Neural cell (in vitro differentiated cells): Measurements from ENCODE around the gene SMAD2. TPM values are rescaled to one million over a fixed set of nuclear protein-coding genes. Genes with fewer than 3 reads are reported as not detected.

Experiments
- H2AFZ ChIP-seq: fragments of 200-600, 300-800 bp; sonication (generic), shearing (Covaris generic); 2 replicates; pipeline ENCODE4 v1.6.0; 2014; ENCODE audit warnings: low read depth, mild to moderate bottlenecking, antibody characterized with exemption, low read length, moderate library complexity
- H3F3A ChIP-seq: fragments of 200-600 bp; shearing (Covaris generic); 2 replicates; pipeline ENCODE4 v1.6.1; 2016; ENCODE audit warnings: mild to moderate bottlenecking, moderate library complexity, mixed read lengths, antibody characterized with exemption, low read length; ENCODE audit not compliant: insufficient read depth, poor library complexity, severe bottlenecking
- H3K27ac ChIP-seq: fragments of 200-600, 300-800 bp; sonication (generic), shearing (Covaris generic); 2 replicates; pipeline ENCODE4 v1.5.1; 2014; ENCODE audit warnings: mild to moderate bottlenecking, low read length, moderate library complexity
- H3K27me3 ChIP-seq: fragments of 300-800, 200-600 bp; sonication (generic), shearing (Covaris generic); 2 replicates; pipeline ENCODE4 v1.6.0; 2014; ENCODE audit warnings: mild to moderate bottlenecking, low read depth, low read length, moderate library complexity; ENCODE audit not compliant: insufficient read depth
- H3K36me3 ChIP-seq: fragments of 300-800, 200-600 bp; sonication (generic), shearing (Covaris generic); 2 replicates; pipeline ENCODE4 v1.5.1; 2014; ENCODE audit warnings: mild to moderate bottlenecking, antibody characterized with exemption, low read length, moderate library complexity; ENCODE audit not compliant: insufficient read depth
- H3K4me2 ChIP-seq: fragments of 300-800, 200-600 bp; sonication (generic), shearing (Covaris generic); 2 replicates; pipeline ENCODE4 v1.6.0; 2014; ENCODE audit warnings: mild to moderate bottlenecking, low read length
- H3K4me3 ChIP-seq: fragments of 300-800, 200-600 bp; sonication (generic), shearing (Covaris generic); 2 replicates; pipeline ENCODE4 v1.5.1; 2014; ENCODE audit warnings: mild to moderate bottlenecking, low read length, moderate library complexity
- H3K79me2 ChIP-seq: fragments of 200-600 bp; shearing (Covaris generic); replicated peaks from 2 replicates; pipeline ENCODE4 v1.6.0; 2014; ENCODE audit warnings: mild to moderate bottlenecking, low read length, moderate library complexity; ENCODE audit not compliant: insufficient read depth
- H3K9ac ChIP-seq: fragments of 300-800, 200-600 bp; sonication (generic), shearing (Covaris generic); 2 replicates; pipeline ENCODE4 v1.6.1; 2016; ENCODE audit warnings: mild to moderate bottlenecking, low read length, mixed read lengths
- H3K9me2 ChIP-seq: fragments of 200-600 bp; shearing (Covaris generic); 2 replicates; pipeline ENCODE4 v1.6.1; 2016; ENCODE audit warnings: mild to moderate bottlenecking, low read length, mixed read lengths; ENCODE audit not compliant: insufficient read depth
- H3K9me3 ChIP-seq: fragments of 200-600, 300-800 bp; sonication (generic), shearing (Covaris generic); 2 replicates; pipeline ENCODE4 v1.6.1; 2016; ENCODE audit warnings: mild to moderate bottlenecking, mixed run types, low read length, moderate library complexity, mixed read lengths
- H4K20me1 ChIP-seq: fragments of 200-600 bp; shearing (Covaris generic); 2 replicates; pipeline ENCODE4 v1.6.1; 2016; ENCODE audit warnings: mild to moderate bottlenecking, mixed run types; ENCODE audit not compliant: insufficient read depth
- EP300 ChIP-seq: fragments of 450-650 bp; conservative IDR thresholded peaks from 2 replicates; pipeline ENCODE4 v1.6.1; 2014; ENCODE audit warnings: antibody characterized with exemption, mild to moderate bottlenecking, moderate library complexity; ENCODE audit not compliant: poor library complexity, severe bottlenecking
- EZH2 ChIP-seq: fragments of 200-600, 300-800 bp; shearing (Covaris generic), sonication (generic); IDR thresholded peaks from 2 replicates; pipeline ENCODE4 v1.6.1; 2014; ENCODE audit warnings: antibody characterized with exemption, low read length, borderline replicate concordance, mild to moderate bottlenecking; ENCODE audit not compliant: insufficient read depth, poor library complexity, severe bottlenecking
- MXI1 ChIP-seq: fragments of 450-650 bp; conservative IDR thresholded peaks from 2 replicates; pipeline ENCODE4 v1.6.1; 2014; ENCODE audit warnings: antibody characterized with exemption, mild to moderate bottlenecking; ENCODE audit not compliant: poor library complexity, severe bottlenecking
- POLR2AphosphoS5 ChIP-seq: IDR thresholded peaks from 2 replicates; pipeline ENCODE4 v1.6.1; 2012
- RAD21 ChIP-seq: fragments of 450-650 bp; conservative IDR thresholded peaks from 2 replicates; pipeline ENCODE4 v1.6.1; 2014; ENCODE audit warnings: antibody characterized with exemption, mild to moderate bottlenecking, moderate library complexity
- SMC3 ChIP-seq: fragments of 450-650 bp; conservative IDR thresholded peaks from 2 replicates; pipeline ENCODE4 v1.6.1; 2014; ENCODE audit warnings: antibody characterized with exemption, mild to moderate bottlenecking, moderate library complexity; ENCODE audit not compliant: poor library complexity
- TAF1 ChIP-seq: IDR thresholded peaks from 2 replicates; pipeline ENCODE4 v1.6.1; 2012; ENCODE audit warnings: low read depth
- polyA plus RNA-seq: library from polyadenylated mRNA; depleted of rRNA; stranded (reverse); fragments of >200 nt; gene quantifications from 2 replicates; pipeline ENCODE4 v1.2.3, GENCODE V29; 2014
- TF ChIP-seq, protein P1 (sequence below): IDR thresholded peaks from 2 replicates; pipeline ENCODE4 v1.6.1; 2012; ENCODE audit warnings: borderline replicate concordance
- TF ChIP-seq, protein P2 (sequence below): fragments of 450-650 bp; IDR thresholded peaks from 2 replicates; pipeline ENCODE4 v1.5.1; 2014; ENCODE audit warnings: antibody characterized with exemption, mild to moderate bottlenecking, moderate library complexity; ENCODE audit not compliant: poor library complexity, severe bottlenecking

SMAD2 gene
- polyA plus RNA-seq, 1 donor from 2014 or later = 64.7 TPM

DNA sequence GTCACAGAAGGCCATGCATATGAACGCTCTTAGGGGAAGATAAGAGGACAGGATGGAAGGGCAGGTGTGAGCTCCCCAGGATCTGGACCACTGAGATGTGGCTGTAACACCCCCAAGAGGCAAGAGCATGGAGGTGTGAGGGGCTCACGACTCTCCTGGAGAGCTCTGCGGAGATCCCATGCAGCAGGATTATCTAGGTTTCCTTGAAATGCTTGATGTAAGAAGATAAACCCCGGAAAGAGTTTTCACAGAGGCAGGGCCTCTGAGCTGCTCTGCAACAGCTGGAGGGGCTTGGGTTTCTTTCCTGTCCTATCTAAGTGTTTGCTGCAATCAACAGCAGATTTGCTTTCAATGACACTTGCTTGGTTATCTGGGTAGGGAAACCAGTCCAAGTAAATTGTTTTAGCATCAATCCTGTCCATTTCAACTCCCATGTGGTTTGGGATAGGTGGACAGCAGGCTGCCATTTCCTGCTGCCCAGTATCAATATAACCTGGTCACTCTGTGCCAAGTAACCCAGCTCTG is 138.9 kb downstream of the SMAD2 start:
- H3K27me3 ChIP-seq = no peaks in the 10 kb centered on the region
- no peaks in the 10 kb centered on the region for H3K36me3 ChIP-seq
- no peak overlapping the region for H2AFZ ChIP-seq
- TF ChIP-seq POLR2AphosphoS5 = no peak
- no peak for TF ChIP-seq EP300
- TF ChIP-seq RAD21 = no peak
- TF ChIP-seq, protein P1, sequence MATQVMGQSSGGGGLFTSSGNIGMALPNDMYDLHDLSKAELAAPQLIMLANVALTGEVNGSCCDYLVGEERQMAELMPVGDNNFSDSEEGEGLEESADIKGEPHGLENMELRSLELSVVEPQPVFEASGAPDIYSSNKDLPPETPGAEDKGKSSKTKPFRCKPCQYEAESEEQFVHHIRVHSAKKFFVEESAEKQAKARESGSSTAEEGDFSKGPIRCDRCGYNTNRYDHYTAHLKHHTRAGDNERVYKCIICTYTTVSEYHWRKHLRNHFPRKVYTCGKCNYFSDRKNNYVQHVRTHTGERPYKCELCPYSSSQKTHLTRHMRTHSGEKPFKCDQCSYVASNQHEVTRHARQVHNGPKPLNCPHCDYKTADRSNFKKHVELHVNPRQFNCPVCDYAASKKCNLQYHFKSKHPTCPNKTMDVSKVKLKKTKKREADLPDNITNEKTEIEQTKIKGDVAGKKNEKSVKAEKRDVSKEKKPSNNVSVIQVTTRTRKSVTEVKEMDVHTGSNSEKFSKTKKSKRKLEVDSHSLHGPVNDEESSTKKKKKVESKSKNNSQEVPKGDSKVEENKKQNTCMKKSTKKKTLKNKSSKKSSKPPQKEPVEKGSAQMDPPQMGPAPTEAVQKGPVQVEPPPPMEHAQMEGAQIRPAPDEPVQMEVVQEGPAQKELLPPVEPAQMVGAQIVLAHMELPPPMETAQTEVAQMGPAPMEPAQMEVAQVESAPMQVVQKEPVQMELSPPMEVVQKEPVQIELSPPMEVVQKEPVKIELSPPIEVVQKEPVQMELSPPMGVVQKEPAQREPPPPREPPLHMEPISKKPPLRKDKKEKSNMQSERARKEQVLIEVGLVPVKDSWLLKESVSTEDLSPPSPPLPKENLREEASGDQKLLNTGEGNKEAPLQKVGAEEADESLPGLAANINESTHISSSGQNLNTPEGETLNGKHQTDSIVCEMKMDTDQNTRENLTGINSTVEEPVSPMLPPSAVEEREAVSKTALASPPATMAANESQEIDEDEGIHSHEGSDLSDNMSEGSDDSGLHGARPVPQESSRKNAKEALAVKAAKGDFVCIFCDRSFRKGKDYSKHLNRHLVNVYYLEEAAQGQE = no peak
- TF ChIP-seq EZH2 = no peak
- TF ChIP-seq, protein P2, sequence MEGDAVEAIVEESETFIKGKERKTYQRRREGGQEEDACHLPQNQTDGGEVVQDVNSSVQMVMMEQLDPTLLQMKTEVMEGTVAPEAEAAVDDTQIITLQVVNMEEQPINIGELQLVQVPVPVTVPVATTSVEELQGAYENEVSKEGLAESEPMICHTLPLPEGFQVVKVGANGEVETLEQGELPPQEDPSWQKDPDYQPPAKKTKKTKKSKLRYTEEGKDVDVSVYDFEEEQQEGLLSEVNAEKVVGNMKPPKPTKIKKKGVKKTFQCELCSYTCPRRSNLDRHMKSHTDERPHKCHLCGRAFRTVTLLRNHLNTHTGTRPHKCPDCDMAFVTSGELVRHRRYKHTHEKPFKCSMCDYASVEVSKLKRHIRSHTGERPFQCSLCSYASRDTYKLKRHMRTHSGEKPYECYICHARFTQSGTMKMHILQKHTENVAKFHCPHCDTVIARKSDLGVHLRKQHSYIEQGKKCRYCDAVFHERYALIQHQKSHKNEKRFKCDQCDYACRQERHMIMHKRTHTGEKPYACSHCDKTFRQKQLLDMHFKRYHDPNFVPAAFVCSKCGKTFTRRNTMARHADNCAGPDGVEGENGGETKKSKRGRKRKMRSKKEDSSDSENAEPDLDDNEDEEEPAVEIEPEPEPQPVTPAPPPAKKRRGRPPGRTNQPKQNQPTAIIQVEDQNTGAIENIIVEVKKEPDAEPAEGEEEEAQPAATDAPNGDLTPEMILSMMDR = no peak
- H3K79me2 ChIP-seq = no peaks in the 10 kb centered on the region
- H3K9me3 ChIP-seq = no peaks in the 10 kb centered on the region
- no peaks in the 10 kb centered on the region for H3K9me2 ChIP-seq
- H3K4me3 ChIP-seq = no peak overlapping the region
- no peak overlapping the region for H3K4me2 ChIP-seq
- no peak overlapping the region for H3K9ac ChIP-seq
- H3K27ac ChIP-seq = no peak overlapping the region
- H4K20me1 ChIP-seq = no peaks in the 10 kb centered on the region
- H3F3A ChIP-seq = no peaks in the 10 kb centered on the region

DNA sequence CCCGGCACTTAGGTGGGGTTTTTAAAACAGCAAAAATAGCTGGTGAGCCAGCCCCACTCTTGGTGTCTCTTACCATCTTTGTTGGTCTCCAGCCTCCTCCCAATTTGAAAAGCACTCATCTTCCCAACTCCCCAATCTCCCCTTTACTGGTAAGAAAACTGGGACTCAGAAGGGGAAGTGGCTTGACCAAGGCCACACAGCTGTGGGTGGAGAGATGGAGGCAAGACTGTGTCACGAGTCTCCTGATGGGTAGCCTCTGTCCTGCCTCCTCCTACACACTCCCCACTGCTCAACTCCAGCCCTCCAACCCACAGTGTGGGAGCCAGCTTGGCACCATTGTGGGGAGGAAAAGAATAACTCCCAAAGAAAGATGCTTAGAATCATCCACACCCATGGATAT is 140.4 kb downstream of the SMAD2 start:
- Histone ChIP-seq H2AFZ (no peak overlapping the region), H3K79me2 (no peaks in the 10 kb centered on the region), H3K4me2 (no peak overlapping the region), H3K27ac (no peak overlapping the region), H3K9ac (no peak overlapping the region), H3K9me2 (no peaks in the 10 kb centered on the region), H3K9me3 (no peaks in the 10 kb centered on the region), H3F3A (no peaks in the 10 kb centered on the region), H4K20me1 (no peaks in the 10 kb centered on the region), H3K27me3 (no peaks in the 10 kb centered on the region), H3K36me3 (no peaks in the 10 kb centered on the region), H3K4me3 (no peak overlapping the region)
- TF ChIP-seq, protein P1 = no peak
- TF ChIP-seq RAD21 (no peak), POLR2AphosphoS5 (no peak), EZH2 (no peak), TAF1 (no peak), MXI1 (no peak), EP300 (no peak), SMC3 (no peak)
- TF ChIP-seq, protein P2 = no peak
